ENCODE measurements around the gene NR2F6.

DNA sequence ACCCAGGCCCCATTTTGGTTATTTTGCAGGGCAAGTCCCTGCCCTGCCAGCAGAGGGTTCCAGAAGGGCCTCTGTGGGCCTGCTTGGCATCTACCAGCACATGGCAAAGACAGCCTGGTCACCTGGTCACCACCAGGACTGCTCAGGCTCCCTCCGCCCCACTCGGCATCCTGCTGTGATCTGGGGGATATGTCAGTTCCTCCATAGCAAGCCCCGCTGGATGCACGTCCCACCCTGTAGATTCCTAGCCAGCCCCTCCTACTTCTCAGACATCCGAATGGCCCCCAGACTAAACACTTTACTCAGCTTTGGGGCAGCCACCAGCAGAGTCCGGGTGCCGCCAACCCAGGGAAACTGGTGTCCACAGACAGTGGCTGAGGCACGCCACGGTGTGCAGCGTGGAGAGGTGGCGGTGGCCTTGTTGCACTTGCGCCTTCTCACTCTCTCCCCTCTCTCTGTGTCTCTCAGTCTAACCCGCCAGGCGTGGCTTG lies 62.4 kb downstream of the NR2F6 start:
- TF ChIP-seq, protein P1, sequence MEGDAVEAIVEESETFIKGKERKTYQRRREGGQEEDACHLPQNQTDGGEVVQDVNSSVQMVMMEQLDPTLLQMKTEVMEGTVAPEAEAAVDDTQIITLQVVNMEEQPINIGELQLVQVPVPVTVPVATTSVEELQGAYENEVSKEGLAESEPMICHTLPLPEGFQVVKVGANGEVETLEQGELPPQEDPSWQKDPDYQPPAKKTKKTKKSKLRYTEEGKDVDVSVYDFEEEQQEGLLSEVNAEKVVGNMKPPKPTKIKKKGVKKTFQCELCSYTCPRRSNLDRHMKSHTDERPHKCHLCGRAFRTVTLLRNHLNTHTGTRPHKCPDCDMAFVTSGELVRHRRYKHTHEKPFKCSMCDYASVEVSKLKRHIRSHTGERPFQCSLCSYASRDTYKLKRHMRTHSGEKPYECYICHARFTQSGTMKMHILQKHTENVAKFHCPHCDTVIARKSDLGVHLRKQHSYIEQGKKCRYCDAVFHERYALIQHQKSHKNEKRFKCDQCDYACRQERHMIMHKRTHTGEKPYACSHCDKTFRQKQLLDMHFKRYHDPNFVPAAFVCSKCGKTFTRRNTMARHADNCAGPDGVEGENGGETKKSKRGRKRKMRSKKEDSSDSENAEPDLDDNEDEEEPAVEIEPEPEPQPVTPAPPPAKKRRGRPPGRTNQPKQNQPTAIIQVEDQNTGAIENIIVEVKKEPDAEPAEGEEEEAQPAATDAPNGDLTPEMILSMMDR (IDR thresholded peaks at IDR 0.05 in 4 of 5, conservative IDR thresholded peaks at IDR 0.05 in 1 of 5): no peak
- TF ChIP-seq POLR2A (IDR thresholded peaks at IDR 0.05): no peak

Measured in gastrocnemius medialis (tissue), 4 donors.